Measurements from ENCODE around the gene XPC. TPM values are rescaled to one million over a fixed set of nuclear protein-coding genes. Genes with fewer than 3 reads are reported as not detected.

The XPC gene
- total RNA-seq, 1 donor from 2014 or later: 31.8 TPM

DNA sequence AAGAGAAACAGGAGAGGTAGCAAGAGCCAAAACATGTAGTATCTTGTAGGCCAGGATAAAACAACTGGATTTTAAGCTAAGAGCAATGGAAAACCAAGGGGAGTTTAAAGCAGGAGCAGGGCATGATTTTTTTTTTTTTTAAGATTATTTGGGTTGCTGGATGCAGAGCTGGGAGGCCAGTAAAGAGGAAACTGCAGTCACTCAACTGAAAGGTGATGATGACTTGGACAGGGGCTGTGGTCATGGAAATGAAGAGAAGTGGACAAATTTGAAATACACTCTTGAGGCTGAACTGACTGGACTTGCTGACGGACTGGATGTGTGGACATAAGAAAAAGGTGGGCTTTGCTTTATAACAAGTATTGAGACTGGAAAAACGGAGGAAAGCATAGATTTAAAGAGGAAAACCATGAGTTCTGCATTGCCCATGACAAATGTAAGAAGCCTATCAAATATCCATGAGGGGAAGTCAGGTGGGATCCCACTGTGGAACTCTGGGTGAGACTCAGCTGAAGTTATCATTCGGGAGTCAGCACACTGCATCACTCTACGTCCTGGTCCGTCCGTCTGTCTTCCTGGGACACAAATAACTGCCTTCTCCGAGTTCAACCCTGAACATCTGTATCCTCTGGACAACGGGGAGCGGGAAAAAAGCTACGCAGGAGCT is 688 bp downstream of the XPC start:
- Histone ChIP-seq H3K4me1 (peaks cover 42% of the 10 kb centered on the region), H3K36me3 (peaks cover 18% of the 10 kb centered on the region), H3K9me3 (no peaks in the 10 kb centered on the region), H3K4me3 (peak overlapping the region; percentile 87), H3K27me3 (ENCODE audit: low read depth) (no peaks in the 10 kb centered on the region), H3K27ac (peak overlapping the region; percentile 99)
- TF ChIP-seq, protein P1, sequence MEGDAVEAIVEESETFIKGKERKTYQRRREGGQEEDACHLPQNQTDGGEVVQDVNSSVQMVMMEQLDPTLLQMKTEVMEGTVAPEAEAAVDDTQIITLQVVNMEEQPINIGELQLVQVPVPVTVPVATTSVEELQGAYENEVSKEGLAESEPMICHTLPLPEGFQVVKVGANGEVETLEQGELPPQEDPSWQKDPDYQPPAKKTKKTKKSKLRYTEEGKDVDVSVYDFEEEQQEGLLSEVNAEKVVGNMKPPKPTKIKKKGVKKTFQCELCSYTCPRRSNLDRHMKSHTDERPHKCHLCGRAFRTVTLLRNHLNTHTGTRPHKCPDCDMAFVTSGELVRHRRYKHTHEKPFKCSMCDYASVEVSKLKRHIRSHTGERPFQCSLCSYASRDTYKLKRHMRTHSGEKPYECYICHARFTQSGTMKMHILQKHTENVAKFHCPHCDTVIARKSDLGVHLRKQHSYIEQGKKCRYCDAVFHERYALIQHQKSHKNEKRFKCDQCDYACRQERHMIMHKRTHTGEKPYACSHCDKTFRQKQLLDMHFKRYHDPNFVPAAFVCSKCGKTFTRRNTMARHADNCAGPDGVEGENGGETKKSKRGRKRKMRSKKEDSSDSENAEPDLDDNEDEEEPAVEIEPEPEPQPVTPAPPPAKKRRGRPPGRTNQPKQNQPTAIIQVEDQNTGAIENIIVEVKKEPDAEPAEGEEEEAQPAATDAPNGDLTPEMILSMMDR (IDR thresholded peaks at IDR 0.05): no peak
- DNase-seq: no peak
- intact Hi-C loops (cut with DNase I): no loop called here
- ATAC-seq: peak in 1 of 2 donors; percentile 56

DNA sequence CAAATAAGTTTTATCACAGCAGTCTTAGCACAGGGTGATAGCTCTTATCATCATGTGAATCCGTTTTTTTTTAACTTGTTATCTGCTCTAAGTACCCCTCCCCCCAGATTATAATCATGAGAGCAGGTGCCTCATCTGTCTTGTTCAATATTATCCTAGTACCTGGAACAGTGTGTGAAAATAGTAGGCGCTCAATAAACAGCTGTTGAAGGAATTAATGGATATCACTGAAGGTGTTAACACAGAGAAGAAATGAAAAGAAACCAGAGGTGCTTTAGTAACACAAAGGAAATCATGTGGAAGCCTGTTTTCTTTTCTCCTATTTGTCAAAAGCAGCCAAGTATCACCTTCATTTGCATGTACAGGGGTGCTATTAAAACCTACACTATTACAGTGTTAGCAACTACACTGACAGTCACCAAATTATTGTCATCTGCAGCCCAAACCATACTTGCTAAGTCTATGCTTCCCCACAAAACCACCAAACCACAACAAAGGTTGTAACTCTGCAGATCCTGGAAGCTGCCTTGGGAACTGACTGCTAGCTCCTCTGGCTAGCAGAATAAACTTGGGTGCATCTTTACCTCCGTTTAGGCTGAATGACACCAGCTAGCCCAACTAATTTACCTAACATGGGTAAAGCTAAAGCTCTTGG is 2.9 kb downstream of the XPC start:
- TF ChIP-seq, protein P1 (IDR thresholded peaks at IDR 0.05): no peak
- Histone ChIP-seq H3K27ac (no peak overlapping the region), H3K4me3 (no peak overlapping the region), H3K4me1 (peaks cover 37% of the 10 kb centered on the region), H3K27me3 (ENCODE audit: low read depth) (no peaks in the 10 kb centered on the region), H3K9me3 (no peaks in the 10 kb centered on the region), H3K36me3 (peaks cover 25% of the 10 kb centered on the region)
- no peak for ATAC-seq
- no peak for DNase-seq
- intact Hi-C loops (cut with DNase I): no loop called here

DNA sequence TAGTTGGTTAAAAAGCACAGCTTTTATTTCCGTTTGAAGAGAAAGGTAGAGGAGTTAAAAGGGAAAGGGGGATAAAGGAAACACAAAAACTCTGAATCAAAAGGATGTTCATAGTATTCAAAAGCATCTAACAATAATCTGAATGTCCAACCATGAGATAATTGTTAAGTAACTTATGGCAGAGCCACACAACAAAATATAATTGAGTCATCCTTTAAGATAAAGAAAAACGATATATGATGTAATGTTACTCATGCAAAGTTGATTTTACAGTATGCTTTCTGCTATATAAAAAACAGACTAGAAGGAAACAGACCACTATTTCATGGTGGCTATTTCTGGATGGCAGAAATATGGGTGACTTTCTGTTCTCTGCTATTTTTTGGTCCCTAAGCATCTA is 3.9 kb downstream of the XPC start:
- ATAC-seq (no peak), DNase-seq (no peak)
- intact Hi-C loops (cut with DNase I): no loop called here
- Histone ChIP-seq H3K27me3 (ENCODE audit: low read depth) (no peaks in the 10 kb centered on the region), H3K4me3 (no peak overlapping the region), H3K4me1 (peaks cover 30% of the 10 kb centered on the region), H3K36me3 (peaks cover 36% of the 10 kb centered on the region), H3K9me3 (no peaks in the 10 kb centered on the region), H3K27ac (no peak overlapping the region)
- TF ChIP-seq, protein P1 (IDR thresholded peaks at IDR 0.05): no peak

DNA sequence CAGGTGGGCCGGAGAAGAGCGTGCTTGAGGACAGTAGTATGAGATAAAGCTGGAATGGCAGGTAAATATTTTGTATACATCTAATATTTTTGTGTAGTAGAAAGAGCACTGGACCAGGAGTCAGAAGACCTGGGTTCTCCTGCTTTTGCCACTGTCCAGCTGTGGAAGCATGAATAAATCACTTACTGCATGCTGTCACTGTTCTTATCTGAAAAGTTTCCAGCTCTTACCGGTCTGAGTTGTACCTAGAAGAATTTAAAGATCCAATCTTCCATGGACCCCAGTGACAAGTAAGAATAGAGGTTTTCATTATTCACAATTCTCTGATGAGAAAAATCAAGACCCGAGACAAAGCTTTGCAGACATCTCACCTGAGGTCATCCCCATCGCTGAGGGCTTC is 5.9 kb downstream of the XPC start:
- Histone ChIP-seq H3K4me1 (peaks cover 21% of the 10 kb centered on the region), H3K4me3 (no peak overlapping the region), H3K36me3 (peaks cover 56% of the 10 kb centered on the region), H3K27me3 (ENCODE audit: low read depth) (no peaks in the 10 kb centered on the region), H3K9me3 (no peaks in the 10 kb centered on the region), H3K27ac (no peak overlapping the region)
- ATAC-seq: no peak
- no peak for DNase-seq
- intact Hi-C loops (cut with DNase I): no loop called here
- TF ChIP-seq, protein P1 (IDR thresholded peaks at IDR 0.05): no peak

DNA sequence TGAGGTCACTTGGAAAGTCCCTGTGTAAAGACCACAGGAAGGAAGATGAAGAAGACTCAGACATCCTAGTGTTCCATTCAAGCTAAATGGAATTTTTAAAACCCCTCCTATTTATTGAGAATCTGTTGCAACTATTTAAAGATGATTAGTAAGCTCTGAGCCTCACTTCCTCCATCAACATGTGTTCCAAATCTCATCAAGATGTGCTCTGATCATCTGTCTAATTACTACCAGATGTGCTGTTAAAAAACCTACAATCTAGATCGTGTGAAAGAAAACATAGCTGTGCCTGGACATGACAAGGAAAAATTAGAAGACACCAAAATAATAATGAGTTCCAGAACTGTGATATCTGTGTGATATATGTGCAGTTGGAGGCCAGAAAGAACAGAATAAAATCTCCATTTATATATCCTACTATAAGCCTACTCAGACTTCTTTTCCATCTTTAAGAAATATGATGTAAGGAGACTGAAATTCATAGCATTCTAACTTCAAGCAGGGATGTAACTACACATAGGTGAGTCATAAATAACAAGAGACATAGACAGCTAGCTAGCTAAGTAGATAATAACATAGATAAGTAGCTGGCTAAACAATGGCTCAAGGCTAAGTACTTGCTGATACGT is 7.8 kb downstream of the XPC start:
- Histone ChIP-seq H3K4me1 (peaks cover 4% of the 10 kb centered on the region), H3K27ac (no peak overlapping the region), H3K27me3 (ENCODE audit: low read depth) (no peaks in the 10 kb centered on the region), H3K36me3 (peaks cover 74% of the 10 kb centered on the region), H3K9me3 (no peaks in the 10 kb centered on the region), H3K4me3 (no peak overlapping the region)
- DNase-seq: no peak
- ATAC-seq: no peak
- intact Hi-C loops (cut with DNase I): no loop called here
- TF ChIP-seq, protein P1 (IDR thresholded peaks at IDR 0.05): no peak
